H9 (cell line): Measurements from ENCODE around the gene TFR2. TPM values are rescaled to one million over a fixed set of nuclear protein-coding genes. Genes with fewer than 3 reads are reported as not detected.
A peak's percentile ranks its signal among the peaks of the same experiment; 100 is the strongest.

ENCODE experiments used
- DNase-seq: peaks from one replicate; pipeline ENCODE4 v3.0.0-alpha.2; 2017
- H2AFZ ChIP-seq: one replicate; pipeline ENCODE4 v1.6.1; 2013; ENCODE audit warnings: mild to moderate bottlenecking, low read length, control low read depth, moderate library complexity
- H2AK5ac ChIP-seq: 2 replicates; pipeline ENCODE4 v1.6.1; 2013; ENCODE audit warnings: low read length, control low read depth, mixed read lengths; ENCODE audit not compliant: insufficient read length
- H2BK120ac ChIP-seq: one replicate; pipeline ENCODE4 v1.6.1; 2013; ENCODE audit warnings: low read depth, mild to moderate bottlenecking, low read length, control low read depth, inconsistent platforms; ENCODE audit not compliant: poor library complexity, severe bottlenecking
- H2BK12ac ChIP-seq: 2 replicates; pipeline ENCODE4 v1.6.1; 2013; ENCODE audit warnings: low read length, control low read depth, mixed read lengths, low read depth; ENCODE audit not compliant: insufficient read length
- H2BK15ac ChIP-seq: 2 replicates; pipeline ENCODE4 v1.6.1; 2013; ENCODE audit warnings: low read depth, low read length, control low read depth
- H2BK20ac ChIP-seq: one replicate; pipeline ENCODE4 v1.6.1; 2013; ENCODE audit warnings: low read depth, mild to moderate bottlenecking, low read length, control low read depth, inconsistent platforms; ENCODE audit not compliant: poor library complexity, severe bottlenecking
- H2BK5ac ChIP-seq: 2 replicates; pipeline ENCODE4 v1.6.1; 2013; ENCODE audit warnings: low read length, control low read depth, mixed read lengths; ENCODE audit not compliant: insufficient read length
- H3K14ac ChIP-seq: 2 replicates; pipeline ENCODE4 v1.6.1; 2013; ENCODE audit warnings: low read length, control low read depth; ENCODE audit not compliant: insufficient read depth
- H3K18ac ChIP-seq: 2 replicates; pipeline ENCODE4 v1.6.1; 2013; ENCODE audit warnings: low read depth, mild to moderate bottlenecking, mixed read lengths, low read length, control low read depth; ENCODE audit not compliant: insufficient read length
- H3K23ac ChIP-seq: 2 replicates; pipeline ENCODE4 v1.6.1; 2013; ENCODE audit warnings: low read length, control low read depth, mixed read lengths, low read depth; ENCODE audit not compliant: insufficient read length
- H3K23me2 ChIP-seq: 2 replicates; pipeline ENCODE4 v1.6.1; 2013; ENCODE audit warnings: low read depth, mild to moderate bottlenecking, mixed read lengths, low read length, control low read depth; ENCODE audit not compliant: insufficient read length, poor library complexity, severe bottlenecking
- H3K27ac ChIP-seq: 2 replicates; pipeline ENCODE4 v1.5.1; 2013; ENCODE audit warnings: low read length, control low read depth, mixed read lengths, low read depth; ENCODE audit not compliant: insufficient read length
- H3K27me3 ChIP-seq: 2 replicates; pipeline ENCODE4 v1.6.1; 2013; ENCODE audit warnings: low read length, control low read depth, inconsistent platforms; ENCODE audit not compliant: insufficient read depth
- H3K4ac ChIP-seq: 2 replicates; pipeline ENCODE4 v1.6.1; 2013; ENCODE audit warnings: low read depth, mild to moderate bottlenecking, control low read depth, inconsistent platforms, low read length, moderate library complexity
- H3K4me1 ChIP-seq: 2 replicates; pipeline ENCODE4 v1.6.1; 2013; ENCODE audit warnings: low read length, control low read depth, inconsistent platforms; ENCODE audit not compliant: insufficient read depth
- H3K4me2 ChIP-seq: 2 replicates; pipeline ENCODE4 v1.6.1; 2013; ENCODE audit warnings: low read length, control low read depth, mixed read lengths; ENCODE audit not compliant: insufficient read length, insufficient read depth
- H3K56ac ChIP-seq: 2 replicates; pipeline ENCODE4 v1.6.1; 2013; ENCODE audit warnings: low read depth, mild to moderate bottlenecking, mixed read lengths, low read length, control low read depth; ENCODE audit not compliant: insufficient read length
- H3K79me1 ChIP-seq: 2 replicates; pipeline ENCODE4 v1.6.1; 2013; ENCODE audit warnings: low read depth, mild to moderate bottlenecking, moderate library complexity, low read length, control low read depth, inconsistent platforms; ENCODE audit not compliant: insufficient read depth, poor library complexity, severe bottlenecking
- H3K79me2 ChIP-seq: 2 replicates; pipeline ENCODE4 v1.6.1; 2013; ENCODE audit warnings: low read length, control low read depth, inconsistent platforms; ENCODE audit not compliant: insufficient read depth
- H3K9ac ChIP-seq: 2 replicates; pipeline ENCODE4 v1.6.1; 2013; ENCODE audit warnings: low read length, control low read depth, mixed read lengths; ENCODE audit not compliant: insufficient read length; ENCODE audit errors: extremely low read depth
- H3K9me3 ChIP-seq: one replicate; pipeline ENCODE4 v1.6.1; 2013; ENCODE audit warnings: low read depth, low read length, inconsistent platforms; ENCODE audit not compliant: control insufficient read depth
- H3T11ph ChIP-seq: one replicate; pipeline ENCODE4 v1.6.1; 2013; ENCODE audit warnings: mild to moderate bottlenecking, low read length, control low read depth, inconsistent platforms
- H4K20me1 ChIP-seq: one replicate; pipeline ENCODE4 v1.6.1; 2013; ENCODE audit not compliant: control insufficient read depth, insufficient read length, insufficient read depth
- H4K5ac ChIP-seq: 2 replicates; pipeline ENCODE4 v1.6.1; 2013; ENCODE audit warnings: low read depth, mild to moderate bottlenecking, mixed read lengths, low read length, control low read depth; ENCODE audit not compliant: insufficient read length
- H4K8ac ChIP-seq: replicated peaks from 2 replicates; pipeline ENCODE4 v1.6.1; 2013; ENCODE audit warnings: low read length, control low read depth, mixed read lengths, low read depth; ENCODE audit not compliant: insufficient read length
- H4K91ac ChIP-seq: 2 replicates; pipeline ENCODE4 v1.6.1; 2013; ENCODE audit warnings: low read depth, mild to moderate bottlenecking, moderate library complexity, mixed read lengths, low read length, control low read depth; ENCODE audit not compliant: insufficient read length
- H3K27ac Mint-ChIP-seq, 3 experiments: 2 replicates in 2 of 3; 3 replicates in 1 of 3; pipeline ENCODE4 v1.8.0; 2020 to 2021; ENCODE audit warnings: mixed read lengths in 3 of 3, mild to moderate bottlenecking in 1 of 3, moderate library complexity in 1 of 3
- H3K27me3 Mint-ChIP-seq: 2 replicates; pipeline ENCODE4 v1.8.0; 2021; ENCODE audit warnings: low read depth, mild to moderate bottlenecking, moderate library complexity, mixed read lengths
- H3K36me3 Mint-ChIP-seq, 3 experiments: 2 replicates in 2 of 3; 3 replicates in 1 of 3; pipeline ENCODE4 v1.8.0; 2020 to 2021; ENCODE audit warnings: low read depth in 3 of 3, mixed read lengths in 3 of 3; ENCODE audit not compliant: insufficient read depth in 1 of 3
- H3K4me1 Mint-ChIP-seq, 2 experiments: 2 replicates each; pipeline ENCODE4 v1.8.0; 2020; ENCODE audit warnings: mixed read lengths in 2 of 2
- H3K4me3 Mint-ChIP-seq, 2 experiments: 2 replicates in 1 of 2; 3 replicates in 1 of 2; pipeline ENCODE4 v1.8.0; 2020 to 2021; ENCODE audit warnings: mild to moderate bottlenecking in 2 of 2, mixed read lengths in 2 of 2, moderate library complexity in 1 of 2
- H3K9me3 Mint-ChIP-seq, 2 experiments: 2 replicates in 1 of 2; 3 replicates in 1 of 2; pipeline ENCODE4 v1.8.0; 2020; ENCODE audit warnings: mild to moderate bottlenecking in 2 of 2, mixed read lengths in 2 of 2, moderate library complexity in 1 of 2
- CTCF ChIP-seq: fragments of 200-600 bp; sonication (generic); conservative IDR thresholded peaks from 3 replicates; pipeline ENCODE4 v1.8.0; 2021; ENCODE audit warnings: antibody characterized with exemption, mild to moderate bottlenecking
- WGBS: extraction: QIAGEN DNeasy Blood & Tissue Kit; methylation state at CpG from one replicate; pipeline ENCODE4 v1.1.7; 2013; ENCODE audit warnings: missing lambda C conversion rate, low lambda C conversion rate, mixed read lengths; ENCODE audit not compliant: insufficient read length; ENCODE audit errors: extremely low coverage; 5-methylcytosine and 5-hydroxymethylcytosine counted together
- total RNA-seq: library from RNA; stranded (reverse); gene quantifications from 2 replicates; pipeline ENCODE4 v1.2.1, GENCODE V29; 2021

The TFR2 gene
- total RNA-seq, 1 experiment from 2014 or later = 2.3 TPM

DNA sequence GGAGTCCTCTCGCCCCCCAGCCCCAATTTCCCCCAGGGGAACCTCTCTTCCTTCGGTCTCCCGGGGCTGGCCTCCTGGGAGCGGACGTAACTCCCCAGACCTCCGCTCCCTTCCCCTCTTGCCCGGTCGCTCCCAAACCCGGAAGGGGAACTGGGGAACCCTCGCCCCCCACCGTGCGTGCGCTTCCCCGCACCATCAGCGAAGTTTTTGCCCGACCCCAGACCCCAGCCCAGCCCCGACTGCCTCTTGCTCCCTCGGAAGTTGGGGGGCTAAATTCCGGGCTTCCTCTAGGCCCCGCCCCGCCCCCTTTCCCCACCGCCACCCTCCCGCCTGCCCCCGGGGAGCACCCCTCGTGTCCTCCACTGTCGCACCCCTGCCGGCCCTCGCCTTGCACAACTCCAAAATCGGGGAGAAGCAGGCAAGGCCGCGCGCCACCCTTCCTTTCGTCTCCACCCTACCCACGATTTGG, 32.6 kb upstream of the TFR2 start:
- H3K9me3 Mint-ChIP-seq = no peaks in the 10 kb centered on the region
- no peak overlapping the region for H3K27ac ChIP-seq
- peak overlapping the region in 2 of 3 experiments; percentile 49 to 90; a peak in 2 of 7 replicates for H3K27ac Mint-ChIP-seq

More for the DNA sequence above, 32.6 kb upstream of the TFR2 start:
- H3K4me3 Mint-ChIP-seq = peak overlapping the region; percentile 83 to 92
- Histone ChIP-seq H3K79me1 (no peaks in the 10 kb centered on the region), H3K4me1 (no peaks in the 10 kb centered on the region), H3K23ac (no peak overlapping the region), H3K4ac (no peak overlapping the region), H3K9ac (peak overlapping the region; percentile 30), H4K20me1 (no peaks in the 10 kb centered on the region), H3K4me2 (peak overlapping the region; percentile 75), H3T11ph (no peak overlapping the region), H2AFZ (no peak overlapping the region), H2BK12ac (no peak overlapping the region), H3K27me3 (no peaks in the 10 kb centered on the region), H3K14ac (no peak overlapping the region), H2BK5ac (no peak overlapping the region), H4K91ac (no peak overlapping the region), H2BK15ac (no peak overlapping the region), H4K8ac (no peak overlapping the region), H2BK120ac (no peak overlapping the region), H3K23me2 (peaks cover 20% of the 10 kb centered on the region), H3K18ac (no peak overlapping the region), H4K5ac (no peak overlapping the region), H2BK20ac (no peak overlapping the region), H3K56ac (no peak overlapping the region), H3K79me2 (no peaks in the 10 kb centered on the region), H3K9me3 (no peaks in the 10 kb centered on the region), H2AK5ac (no peak overlapping the region)
- peaks cover 10 to 19% (median 18%) of the 10 kb centered on the region in 3 experiments; a peak in 6 of 7 replicates for H3K36me3 Mint-ChIP-seq
- H3K27me3 Mint-ChIP-seq = peaks cover 35% of the 10 kb centered on the region
- no peak for TF ChIP-seq CTCF
- WGBS = no CpG with 5 or more reads among the region's 34 CpGs
- no peak for DNase-seq
- peaks cover 4 to 7% of the 10 kb centered on the region in 2 experiments; a peak in 3 of 4 replicates for H3K4me1 Mint-ChIP-seq
